Measurements from ENCODE around the gene FIBIN.

FIBIN gene

DNA sequence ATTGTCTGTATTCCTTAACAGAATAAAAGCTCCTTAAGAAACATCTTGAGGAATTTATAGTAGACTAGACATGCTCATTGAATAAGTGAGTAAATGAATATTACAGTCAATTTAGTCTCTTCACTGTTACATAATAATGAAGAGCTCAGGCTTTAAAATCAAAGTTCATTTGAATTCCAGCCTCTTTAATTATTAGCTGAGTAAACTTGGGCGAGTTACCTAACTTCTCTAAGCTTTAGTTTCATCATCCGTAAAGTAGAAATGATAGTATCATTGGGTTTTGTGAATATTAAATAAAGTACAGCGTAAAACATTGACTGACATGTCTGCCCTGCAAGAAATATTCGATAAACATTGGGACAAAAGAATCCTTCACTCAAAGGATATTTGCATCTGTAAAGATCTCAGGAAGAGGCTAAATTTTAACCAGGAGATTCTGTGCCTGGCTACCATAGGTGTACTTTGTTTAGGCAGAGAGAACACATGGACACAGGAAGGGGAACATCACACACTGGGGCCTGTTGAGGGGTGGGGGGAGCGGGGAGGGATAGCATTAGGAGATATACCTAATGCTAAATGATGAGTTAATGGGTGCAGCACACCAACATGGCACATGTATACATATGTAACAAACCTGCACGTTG lies 31.5 kb downstream of the FIBIN start:
- no peak for DNase-seq

DNA sequence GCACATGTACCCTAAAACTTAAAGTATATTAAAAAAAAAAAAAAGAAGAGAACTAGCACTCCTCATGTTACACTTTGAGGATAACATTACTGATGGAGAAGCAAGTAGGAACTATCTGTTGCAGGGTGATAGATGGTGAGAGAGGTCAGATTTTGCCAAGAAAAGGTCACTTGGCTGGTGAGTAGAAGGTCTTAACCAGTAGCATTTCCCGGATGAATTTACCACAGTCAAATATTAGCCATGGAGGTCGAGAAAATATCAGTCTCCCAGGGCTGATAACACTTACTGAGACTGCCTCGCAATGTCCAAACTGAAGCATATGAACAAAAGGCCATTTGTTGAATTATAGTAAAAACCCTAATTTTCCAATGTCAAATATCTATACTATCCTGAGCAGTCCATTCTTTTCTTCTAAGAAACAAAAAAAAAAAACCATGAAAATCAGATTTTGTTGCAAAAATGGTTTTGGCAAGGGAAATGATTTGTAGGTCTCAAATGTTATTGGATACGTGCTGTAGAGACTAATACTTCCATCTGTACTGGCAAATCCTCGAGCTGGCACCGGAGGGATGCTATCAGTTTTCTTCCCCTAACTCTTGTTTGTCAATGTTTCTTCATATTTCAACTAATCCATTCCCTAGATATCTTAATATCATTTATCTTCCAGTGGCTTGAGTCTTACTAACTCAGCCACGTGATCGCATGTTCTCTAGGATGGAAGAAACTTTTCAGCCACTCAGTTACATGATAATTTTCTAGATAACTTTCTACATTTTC lies 32.2 kb downstream of the FIBIN start:
- no peak for DNase-seq

DNA sequence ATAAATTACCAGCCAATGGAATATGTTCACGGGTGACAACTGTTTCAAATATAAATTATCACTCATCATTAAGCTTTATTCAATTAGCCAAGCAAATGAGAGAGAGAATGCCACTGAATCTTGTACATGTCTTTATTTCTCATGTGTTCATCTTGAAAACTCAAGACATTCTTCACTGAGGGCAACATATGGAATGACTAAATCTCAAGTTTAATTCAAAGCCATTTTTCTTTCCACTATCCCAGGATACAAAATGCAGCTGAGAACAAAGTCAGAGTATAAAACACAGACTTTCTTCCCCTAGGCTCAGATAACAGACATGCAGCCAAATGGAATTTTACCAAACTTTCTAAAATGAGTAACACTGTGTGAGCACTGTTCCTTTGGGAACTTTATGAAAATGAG lies 34.7 kb downstream of the FIBIN start:
- DNase-seq, result no peak

DNA sequence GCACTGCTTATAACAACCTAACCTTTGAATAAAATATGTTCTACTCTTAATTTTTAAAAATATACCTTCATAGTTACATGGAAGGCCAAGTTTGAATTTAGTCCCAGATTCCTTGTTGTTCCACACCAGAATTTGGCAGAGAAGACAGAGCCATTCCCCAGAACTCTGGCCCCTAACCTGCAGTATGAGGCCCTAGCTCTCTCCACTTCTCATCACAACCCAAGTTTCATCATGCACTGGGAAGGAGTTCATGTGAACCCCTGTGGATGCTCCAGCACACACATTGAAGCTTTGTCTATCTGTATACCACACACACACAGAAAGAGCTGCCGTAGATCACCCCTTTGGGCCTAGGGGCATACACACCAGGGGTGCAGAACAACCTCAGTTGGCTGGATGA lies 36.1 kb downstream of the FIBIN start:
- DNase-seq, result no peak

DNA sequence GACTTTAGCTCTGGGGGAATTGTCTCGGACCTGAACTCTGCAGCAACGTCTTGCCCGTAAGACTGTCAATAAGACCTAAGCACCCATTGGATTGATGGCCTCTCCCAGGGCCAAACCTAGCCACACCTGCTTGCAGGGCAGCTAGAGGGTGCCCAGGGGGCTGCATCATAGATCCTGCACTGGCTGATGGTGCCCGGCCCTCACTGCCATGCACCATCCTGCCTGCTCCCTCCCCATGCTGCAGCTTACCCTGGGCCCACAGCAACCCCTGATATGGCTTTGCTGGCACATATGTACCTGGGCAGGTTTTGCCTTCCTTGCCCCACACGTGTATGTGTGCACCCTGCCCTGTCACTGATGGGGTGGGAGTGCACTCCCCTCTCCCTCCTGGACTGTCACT lies 37.8 kb downstream of the FIBIN start:
- no peak for DNase-seq

DNA sequence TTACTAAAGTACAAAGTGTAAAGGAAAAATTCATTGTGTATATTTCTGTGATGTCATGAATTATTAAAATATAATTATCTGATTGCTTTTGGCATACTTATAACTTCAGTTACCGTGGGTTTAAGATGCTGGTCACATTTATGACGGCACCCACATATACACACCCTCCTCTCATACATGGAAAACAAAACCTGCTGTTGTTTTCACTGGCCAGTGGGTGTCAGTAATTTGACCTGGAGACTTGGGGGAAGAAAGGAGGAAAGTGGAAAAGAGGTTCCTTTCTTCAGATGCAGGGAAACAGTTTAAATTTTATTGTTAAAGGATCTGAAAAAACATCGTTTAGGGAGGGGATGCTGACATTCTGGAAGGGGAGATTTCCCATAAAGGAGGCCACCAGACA lies 46.0 kb downstream of the FIBIN start:
- DNase-seq, result no peak

DNA sequence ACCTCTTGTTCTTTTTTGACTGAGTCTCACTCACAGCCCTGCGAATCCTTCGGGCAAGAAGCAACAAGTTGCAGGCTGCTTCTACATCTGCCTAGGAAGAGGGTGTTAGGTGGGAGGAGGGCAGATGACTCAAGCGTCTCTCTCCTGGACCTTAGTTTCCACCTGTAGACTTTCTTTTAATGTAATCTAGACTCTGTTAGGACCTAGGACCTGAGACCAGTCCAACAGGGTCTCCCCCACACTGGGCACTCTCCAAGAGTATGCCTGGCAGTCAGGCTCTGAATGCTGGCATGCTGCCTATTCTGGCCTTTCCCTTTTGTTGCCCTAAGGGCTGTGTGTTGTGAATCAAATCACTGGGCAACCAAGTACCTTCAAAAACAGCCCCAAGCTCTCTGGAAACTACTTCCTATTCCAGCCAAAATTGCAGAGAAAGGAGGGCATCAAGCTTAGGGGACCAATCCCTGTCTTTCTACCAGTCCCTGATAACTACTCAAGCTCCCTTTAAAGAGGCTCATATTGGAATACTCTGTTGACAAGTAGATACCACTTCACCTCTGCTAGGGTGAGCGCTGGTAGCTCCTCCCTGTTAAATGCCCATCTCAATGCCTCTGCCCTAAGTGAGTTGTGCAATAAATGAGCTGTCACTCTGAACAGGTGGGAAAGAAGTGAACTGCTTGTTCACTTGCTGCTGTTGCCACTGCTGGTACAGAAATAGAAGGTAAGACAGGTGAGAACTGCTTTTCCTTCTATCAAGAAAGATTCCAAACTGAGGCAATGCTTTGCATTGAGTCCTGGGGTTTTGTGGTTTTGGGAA lies 46.6 kb downstream of the FIBIN start, which contains the start of gene BBOX1:
BBOX1 (plus strand) TSS at position 514 of the 814 bp plus-strand sequence. CDS start 14,616 bp downstream, outside the sequence.
- no peak for DNase-seq

DNA sequence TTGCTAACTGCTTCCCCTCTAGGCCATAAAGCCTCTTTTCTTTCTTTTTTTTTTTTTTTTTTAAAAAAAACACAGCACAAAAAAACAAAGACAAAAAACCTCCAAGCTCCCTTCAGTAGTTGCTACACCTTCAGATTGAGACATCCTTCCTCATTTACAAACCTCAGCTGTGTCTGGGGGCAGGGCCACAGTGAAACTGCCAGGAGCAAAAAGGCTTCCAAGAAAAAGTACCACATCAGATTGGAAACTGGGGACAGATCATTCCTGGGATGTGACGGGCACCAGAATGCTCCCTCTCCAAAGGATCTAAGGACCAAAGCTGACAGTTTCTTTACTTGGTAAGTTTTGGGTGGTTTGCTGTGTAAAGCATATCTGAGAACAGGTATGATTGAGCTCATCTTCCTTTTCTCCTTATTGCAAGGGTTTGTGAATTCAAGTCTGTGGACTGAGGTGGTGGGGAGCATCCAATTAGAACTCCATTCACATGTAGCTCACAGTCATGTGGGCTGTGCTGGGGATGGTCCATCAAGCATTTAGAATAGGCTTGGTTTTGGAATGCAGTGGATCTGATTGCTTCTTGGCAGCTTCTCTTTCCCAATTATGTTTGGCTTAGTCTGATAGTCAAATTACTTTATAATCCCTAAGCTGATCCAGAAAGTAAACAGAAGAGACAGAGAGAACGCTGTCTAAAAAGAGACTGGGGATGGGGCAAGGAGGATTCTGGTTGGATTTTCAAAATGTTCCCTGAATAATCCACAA lies 47.4 kb downstream of the FIBIN start:
- no peak for DNase-seq

Data from NCI-H1092 treated with DMSO at 0.1 percent for 48 hours (cell line).